Measurements from ENCODE around the gene SORCS3.

- TF ChIP-seq EZH2 (IDR thresholded peaks at IDR 0.05) (no peak), POLR2AphosphoS5 (IDR thresholded peaks at IDR 0.05; ENCODE audit: borderline replicate concordance, low read depth, low read length) (no peak)
Observed at GRCh38 chr10:104657457-104657856, 16.4 kb downstream of the SORCS3 start.
